ENCODE results near the gene STX11.

The STX11 gene

GRCh38 chr6:144143106-144143505 lies 7.2 kb upstream of the STX11 start:
- no peak for DNase-seq (ENCODE audit: low spot score)

GRCh38 chr6:144143878-144144277 lies 6.4 kb upstream of the STX11 start:
- no peak for DNase-seq (ENCODE audit: low spot score)

- no peak for DNase-seq (ENCODE audit: low spot score)
Measured at GRCh38 chr6:144144996-144145395, 5.3 kb upstream of the STX11 start.

- DNase-seq (ENCODE audit: low spot score), result no peak
Measured at GRCh38 chr6:144145541-144145940, 4.8 kb upstream of the STX11 start.

- DNase-seq (ENCODE audit: low spot score), result no peak
Measured at GRCh38 chr6:144148886-144149285, 1.4 kb upstream of the STX11 start.

- no peak for DNase-seq (ENCODE audit: low spot score)
Measured at GRCh38 chr6:144149558-144149893, 791 bp upstream of the STX11 start.

- DNase-seq (ENCODE audit: low spot score), result no peak
Measured at GRCh38 chr6:144150710-144151657, 667 bp downstream of the STX11 start.

GRCh38 chr6:144152334-144152900 lies 2.1 kb downstream of the STX11 start:
- no peak for DNase-seq (ENCODE audit: low spot score)

- no peak for DNase-seq (ENCODE audit: low spot score)
Measured at GRCh38 chr6:144153260-144153659, 2.9 kb downstream of the STX11 start.

- no peak for DNase-seq (ENCODE audit: low spot score)
Measured at GRCh38 chr6:144153971-144154370, 3.7 kb downstream of the STX11 start.

- DNase-seq (ENCODE audit: low spot score), result no peak
Measured at GRCh38 chr6:144155529-144155928, 5.2 kb downstream of the STX11 start.

- DNase-seq (ENCODE audit: low spot score), result no peak
Measured at GRCh38 chr6:144156338-144156737, 6.0 kb downstream of the STX11 start.

- no peak for DNase-seq (ENCODE audit: low spot score)
Measured at GRCh38 chr6:144156991-144157390, 6.7 kb downstream of the STX11 start.

- DNase-seq (ENCODE audit: low spot score), result peak; percentile 86
Measured at GRCh38 chr6:144158133-144158532, 7.8 kb downstream of the STX11 start.

GRCh38 chr6:144159223-144159622 lies 8.9 kb downstream of the STX11 start:
- no peak for DNase-seq (ENCODE audit: low spot score)

- DNase-seq (ENCODE audit: low spot score), result no peak
Measured at GRCh38 chr6:144159742-144160141, 9.4 kb downstream of the STX11 start.

- DNase-seq (ENCODE audit: low spot score), result no peak
Measured at GRCh38 chr6:144160431-144161005, 10.2 kb downstream of the STX11 start.

GRCh38 chr6:144161975-144162374 lies 11.7 kb downstream of the STX11 start:
- DNase-seq (ENCODE audit: low spot score), result no peak

GRCh38 chr6:144162977-144163376 lies 12.7 kb downstream of the STX11 start:
- DNase-seq (ENCODE audit: low spot score), result no peak

GRCh38 chr6:144165784-144166183 lies 15.5 kb downstream of the STX11 start:
- DNase-seq (ENCODE audit: low spot score), result no peak

- no peak for DNase-seq (ENCODE audit: low spot score)
Measured at GRCh38 chr6:144170044-144170443, 19.7 kb downstream of the STX11 start.

GRCh38 chr6:144171406-144171805 lies 21.1 kb downstream of the STX11 start:
- no peak for DNase-seq (ENCODE audit: low spot score)

GRCh38 chr6:144174006-144174405 lies 23.7 kb downstream of the STX11 start:
- DNase-seq (ENCODE audit: low spot score), result no peak

Measured in AG08395 (cell line).